Measurements from ENCODE around the gene STK10.

Gene STK10

GRCh38 chr5:172091956-172092732 is 95.9 kb downstream of the STK10 start:
- DNase-seq (ENCODE audit: low read depth in 1 of 2, low spot score in 1 of 2) = no peak
- no peak overlapping the region for H3K27ac ChIP-seq (replicated peaks)
- no peak overlapping the region for H3K4me3 ChIP-seq (replicated peaks; ENCODE audit: insufficient read depth, low read length)
- TF ChIP-seq REST (IDR thresholded peaks at IDR 0.05; ENCODE audit: insufficient replicate concordance, low read depth) (no peak), POLR2AphosphoS5 (IDR thresholded peaks at IDR 0.05; ENCODE audit: low read depth) (no peak)
- H3K27me3 ChIP-seq (ENCODE audit: insufficient read depth, poor library complexity, severe bottlenecking) = no peaks in the 10 kb centered on the region

GRCh38 chr5:172090976-172091547 is 97.0 kb downstream of the STK10 start:
- no peaks in the 10 kb centered on the region for H3K27me3 ChIP-seq (ENCODE audit: insufficient read depth, poor library complexity, severe bottlenecking)
- H3K4me3 ChIP-seq (replicated peaks; ENCODE audit: insufficient read depth, low read length) = no peak overlapping the region
- TF ChIP-seq GABPA (IDR thresholded peaks at IDR 0.05; ENCODE audit: low read depth) = no peak
- TF ChIP-seq, protein P1, sequence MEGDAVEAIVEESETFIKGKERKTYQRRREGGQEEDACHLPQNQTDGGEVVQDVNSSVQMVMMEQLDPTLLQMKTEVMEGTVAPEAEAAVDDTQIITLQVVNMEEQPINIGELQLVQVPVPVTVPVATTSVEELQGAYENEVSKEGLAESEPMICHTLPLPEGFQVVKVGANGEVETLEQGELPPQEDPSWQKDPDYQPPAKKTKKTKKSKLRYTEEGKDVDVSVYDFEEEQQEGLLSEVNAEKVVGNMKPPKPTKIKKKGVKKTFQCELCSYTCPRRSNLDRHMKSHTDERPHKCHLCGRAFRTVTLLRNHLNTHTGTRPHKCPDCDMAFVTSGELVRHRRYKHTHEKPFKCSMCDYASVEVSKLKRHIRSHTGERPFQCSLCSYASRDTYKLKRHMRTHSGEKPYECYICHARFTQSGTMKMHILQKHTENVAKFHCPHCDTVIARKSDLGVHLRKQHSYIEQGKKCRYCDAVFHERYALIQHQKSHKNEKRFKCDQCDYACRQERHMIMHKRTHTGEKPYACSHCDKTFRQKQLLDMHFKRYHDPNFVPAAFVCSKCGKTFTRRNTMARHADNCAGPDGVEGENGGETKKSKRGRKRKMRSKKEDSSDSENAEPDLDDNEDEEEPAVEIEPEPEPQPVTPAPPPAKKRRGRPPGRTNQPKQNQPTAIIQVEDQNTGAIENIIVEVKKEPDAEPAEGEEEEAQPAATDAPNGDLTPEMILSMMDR (IDR thresholded peaks at IDR 0.05; ENCODE audit: insufficient read depth, low read length) = no peak
- no peak for TF ChIP-seq REST (IDR thresholded peaks at IDR 0.05; ENCODE audit: insufficient replicate concordance, low read depth)
- no peak for TF ChIP-seq SPI1 (IDR thresholded peaks at IDR 0.05; ENCODE audit: borderline replicate concordance, low read depth)
- H3K27ac ChIP-seq (replicated peaks) = no peak overlapping the region
- no peak for DNase-seq (ENCODE audit: low read depth in 1 of 2, low spot score in 1 of 2)

GRCh38 chr5:172089298-172090117 is 98.5 kb downstream of the STK10 start:
- DNase-seq (ENCODE audit: low read depth in 1 of 2, low spot score in 1 of 2) = no peak
- H3K27ac ChIP-seq (replicated peaks) = no peak overlapping the region
- TF ChIP-seq POLR2AphosphoS5 (IDR thresholded peaks at IDR 0.05; ENCODE audit: low read depth) (peak; percentile 41; the same call in 1 of the 2 replicates), GABPA (IDR thresholded peaks at IDR 0.05; ENCODE audit: low read depth) (no peak)
- TF ChIP-seq, protein P1 (IDR thresholded peaks at IDR 0.05; ENCODE audit: insufficient read depth, low read length) = no peak

DNA sequence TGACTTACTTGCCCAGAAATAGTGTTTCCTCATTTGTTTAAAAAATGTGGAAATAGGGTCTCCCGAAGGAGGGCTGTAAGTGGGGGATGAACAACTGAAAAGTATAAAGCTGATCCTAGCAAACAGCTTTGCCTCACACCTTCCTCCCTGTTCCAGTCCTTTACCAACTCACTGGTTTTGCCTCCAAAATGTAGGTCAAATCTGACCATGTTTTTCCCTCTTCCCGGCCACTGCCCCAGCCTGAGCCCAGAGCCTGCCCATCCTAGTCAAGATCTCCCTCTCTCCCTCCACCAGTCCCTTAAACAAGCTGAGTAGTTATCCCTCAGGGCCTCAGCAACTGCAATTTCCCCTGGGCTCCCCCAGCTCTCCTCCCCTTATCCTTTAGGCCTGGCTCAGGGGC is 99.2 kb downstream of the STK10 start:
- no peak overlapping the region for H3K27ac ChIP-seq (replicated peaks)
- DNase-seq (ENCODE audit: low read depth in 1 of 2, low spot score in 1 of 2) = no peak
- H3K27me3 ChIP-seq (ENCODE audit: insufficient read depth, poor library complexity, severe bottlenecking) = no peaks in the 10 kb centered on the region
- TF ChIP-seq SPI1 (IDR thresholded peaks at IDR 0.05; ENCODE audit: borderline replicate concordance, low read depth) (no peak), GABPA (IDR thresholded peaks at IDR 0.05; ENCODE audit: low read depth) (no peak), POLR2AphosphoS5 (IDR thresholded peaks at IDR 0.05; ENCODE audit: low read depth) (no peak), REST (IDR thresholded peaks at IDR 0.05; ENCODE audit: insufficient replicate concordance, low read depth) (no peak)
- TF ChIP-seq, protein P1 (IDR thresholded peaks at IDR 0.05; ENCODE audit: insufficient read depth, low read length) = no peak
- no peak overlapping the region for H3K4me3 ChIP-seq (replicated peaks; ENCODE audit: insufficient read depth, low read length)

More at GRCh38 chr5:172089298-172090117, 98.5 kb downstream of the STK10 start:
- H3K27me3 ChIP-seq (ENCODE audit: insufficient read depth, poor library complexity, severe bottlenecking) = no peaks in the 10 kb centered on the region
- H3K4me3 ChIP-seq (replicated peaks; ENCODE audit: insufficient read depth, low read length) = no peak overlapping the region
